Mucosa of descending colon (tissue), 3 donors: Measurements from ENCODE around the gene BIRC2. TPM values are rescaled to one million over a fixed set of nuclear protein-coding genes. Genes with fewer than 3 reads are reported as not detected.
A peak's percentile ranks its signal among the peaks of the same experiment; 100 is the strongest.
"Not testable (repeated sequence)": the region's sequence is repeated elsewhere in the genome, so short reads cannot be mapped to it uniquely, and the experiment has no call there.

Experiments used
- ATAC-seq: fragments of 200-7000 bp; cut with Tn5 transposase; one replicate; pipeline ENCODE4 v1.9.1; 2020; ENCODE audit warnings: mild to moderate bottlenecking, moderate library complexity
- DNase-seq, 3 donors: peaks; one replicate each; pipeline ENCODE4 v3.0.0-alpha.2; 2020
- H3K36me3 ChIP-seq: fragments of 200-600 bp; one replicate; pipeline ENCODE4 v1.8.0; 2021; ENCODE audit warnings: low read depth, mild to moderate bottlenecking
- H3K4me1 ChIP-seq: fragments of 200-600 bp; one replicate; pipeline ENCODE4 v1.8.0; 2021; ENCODE audit warnings: low read depth, mild to moderate bottlenecking
- H3K4me3 ChIP-seq: fragments of 200-600 bp; one replicate; pipeline ENCODE4 v1.8.0; 2021; ENCODE audit warnings: mild to moderate bottlenecking
- H3K9me3 ChIP-seq: fragments of 200-600 bp; one replicate; pipeline ENCODE4 v1.8.0; 2021; ENCODE audit warnings: mild to moderate bottlenecking
- intact Hi-C, 2 donors: fragments of 100-400 bp; cut with DNase I in 1 of 2; cut with micrococcal nuclease in 1 of 2; formaldehyde crosslinking; loops; one replicate each; pipeline versions ENCODE4 v1.11.0 to v1.11.1; 2022; cut with DNase I, micrococcal nuclease
- total RNA-seq, 3 donors: library from RNA; stranded (reverse); fragmentation: NEBNext Ultra II Directional in 2 of 3; extraction: Animal tissue kit (Norgen Biotek cat#: 25700) in 2 of 3; gene quantifications; one replicate each; pipeline versions ENCODE4 v1.2.1 to v1.2.4, GENCODE V29; 2021 to 2023
- TF ChIP-seq, protein P1 (sequence below): fragments of 200-600 bp; IDR thresholded peaks from one replicate; pipeline ENCODE4 v1.8.0; 2022; ENCODE audit warnings: antibody characterized with exemption, mild to moderate bottlenecking
- donor health status: DM: no; HTN: no; CAD: no; lungs with moderate emphysema.
- donor health status: DM: no; HTN: no; CAD: no.
- donor health status: DM: no; HTN: yes; CAD: no.

Gene BIRC2
- total RNA-seq, 3 donors from 2014 or later, result 42.8 to 55.0 (median 45.2) TPM

DNA sequence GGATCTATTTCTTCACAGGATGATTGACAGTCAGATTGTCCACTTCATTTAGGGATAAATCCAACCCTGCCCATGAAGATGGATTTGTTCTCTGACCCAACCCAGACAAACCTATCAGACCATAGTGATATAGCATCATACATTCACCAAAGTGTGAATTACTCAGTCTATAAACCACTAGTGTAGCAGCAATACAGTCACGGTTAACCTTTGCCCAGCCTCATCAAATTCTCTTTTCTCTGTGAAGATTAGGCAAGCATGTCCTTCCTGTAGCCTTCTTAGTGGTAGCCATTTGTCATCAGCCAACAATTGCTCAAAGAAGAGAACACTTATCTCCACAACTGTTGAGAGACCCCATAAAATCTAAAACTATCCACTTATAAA is 14.4 kb upstream of the BIRC2 start:
- Histone ChIP-seq H3K4me3 (no peak overlapping the region), H3K4me1 (no peaks in the 10 kb centered on the region), H3K36me3 (no peaks in the 10 kb centered on the region), H3K9me3 (no peaks in the 10 kb centered on the region)
- ATAC-seq (peak; percentile 91), DNase-seq (no peak)
- TF ChIP-seq, protein P1, sequence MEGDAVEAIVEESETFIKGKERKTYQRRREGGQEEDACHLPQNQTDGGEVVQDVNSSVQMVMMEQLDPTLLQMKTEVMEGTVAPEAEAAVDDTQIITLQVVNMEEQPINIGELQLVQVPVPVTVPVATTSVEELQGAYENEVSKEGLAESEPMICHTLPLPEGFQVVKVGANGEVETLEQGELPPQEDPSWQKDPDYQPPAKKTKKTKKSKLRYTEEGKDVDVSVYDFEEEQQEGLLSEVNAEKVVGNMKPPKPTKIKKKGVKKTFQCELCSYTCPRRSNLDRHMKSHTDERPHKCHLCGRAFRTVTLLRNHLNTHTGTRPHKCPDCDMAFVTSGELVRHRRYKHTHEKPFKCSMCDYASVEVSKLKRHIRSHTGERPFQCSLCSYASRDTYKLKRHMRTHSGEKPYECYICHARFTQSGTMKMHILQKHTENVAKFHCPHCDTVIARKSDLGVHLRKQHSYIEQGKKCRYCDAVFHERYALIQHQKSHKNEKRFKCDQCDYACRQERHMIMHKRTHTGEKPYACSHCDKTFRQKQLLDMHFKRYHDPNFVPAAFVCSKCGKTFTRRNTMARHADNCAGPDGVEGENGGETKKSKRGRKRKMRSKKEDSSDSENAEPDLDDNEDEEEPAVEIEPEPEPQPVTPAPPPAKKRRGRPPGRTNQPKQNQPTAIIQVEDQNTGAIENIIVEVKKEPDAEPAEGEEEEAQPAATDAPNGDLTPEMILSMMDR, result no peak
- intact Hi-C loops, result no loop called here

DNA sequence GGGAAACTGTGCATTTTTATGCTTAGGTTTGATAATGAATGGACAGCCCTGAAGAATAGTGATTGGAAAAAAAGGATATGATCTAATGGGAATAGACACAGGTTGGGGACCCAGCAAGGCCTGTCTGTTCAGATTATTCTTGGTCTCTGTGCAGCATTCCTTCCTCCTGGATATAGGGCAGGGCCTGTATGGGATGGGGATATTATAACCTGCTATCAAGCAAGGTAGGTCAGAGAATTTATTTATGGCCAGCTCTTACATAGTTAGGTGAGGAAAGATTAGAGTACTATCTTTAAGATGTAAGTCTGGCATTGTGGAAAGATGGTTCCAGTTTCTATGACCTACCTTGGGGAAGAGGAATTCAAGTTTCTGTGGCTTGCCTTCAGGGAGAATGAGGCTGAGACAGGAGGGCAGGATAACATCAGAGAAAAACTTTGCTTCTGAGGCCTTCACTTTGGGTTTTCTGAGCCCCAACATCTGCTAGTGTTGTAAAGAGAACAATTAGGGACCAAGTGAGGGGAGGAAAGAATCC is 8.5 kb upstream of the BIRC2 start:
- H3K36me3 ChIP-seq, result no peaks in the 10 kb centered on the region
- no peaks in the 10 kb centered on the region for H3K9me3 ChIP-seq
- intact Hi-C loops, result no loop called here
- H3K4me1 ChIP-seq, result no peaks in the 10 kb centered on the region
- TF ChIP-seq, protein P1, result no peak
- no peak overlapping the region for H3K4me3 ChIP-seq
- no peak for DNase-seq
- ATAC-seq, result no peak

DNA sequence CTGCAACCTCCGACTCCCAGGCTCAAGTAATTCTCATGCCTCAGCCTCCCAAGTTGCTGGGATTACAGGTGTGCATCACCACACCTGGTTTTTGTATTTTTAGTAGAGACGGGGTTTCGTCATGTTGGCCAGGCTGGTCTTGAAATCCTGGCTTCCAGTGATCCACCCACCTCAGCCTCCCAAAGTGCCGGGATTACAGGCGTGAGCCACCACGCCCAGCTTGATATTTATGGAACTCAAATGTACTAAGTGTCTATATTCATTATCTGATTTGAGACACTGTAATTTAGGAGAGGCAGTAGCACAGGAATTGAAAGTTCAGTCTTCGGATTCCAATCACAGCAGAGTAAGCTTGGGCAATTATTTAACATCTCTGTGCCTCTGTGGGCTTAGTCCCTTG is 5.7 kb upstream of the BIRC2 start:
- H3K9me3 ChIP-seq, result not testable (repeated sequence)
- intact Hi-C loops, result loop anchor here (5.0 to 10.0 kb wide), 2 partner anchors 153 to 156 kb away; no protein-coding TSS in a partner anchor

DNA sequence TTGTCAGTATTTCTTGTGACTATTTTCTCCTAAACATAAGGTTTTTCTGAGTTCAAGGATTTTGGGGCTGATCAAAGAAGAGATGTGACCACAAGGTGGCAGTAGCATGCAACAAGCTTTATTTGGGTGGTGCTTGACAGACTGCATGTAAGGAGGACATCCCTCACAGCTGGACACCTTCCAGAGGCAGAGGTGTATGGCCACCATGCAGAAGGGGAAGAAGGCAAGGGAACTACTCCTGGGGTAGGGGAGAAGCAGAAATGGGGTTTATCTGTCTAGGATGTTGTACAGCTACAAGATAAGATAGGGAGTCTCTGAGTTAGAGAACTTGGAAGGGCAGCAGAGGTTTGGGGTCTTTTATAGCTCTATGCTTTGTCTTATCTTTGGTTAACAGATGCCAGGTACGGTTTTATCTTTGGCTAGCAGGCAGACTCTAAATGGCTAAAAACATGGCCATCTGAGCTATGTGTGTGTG is 5.1 kb upstream of the BIRC2 start:
- intact Hi-C loops, result loop anchor here (5.0 to 10.0 kb wide), 2 partner anchors 153 to 155 kb away; no protein-coding TSS in a partner anchor
- Histone ChIP-seq H3K36me3 (no peaks in the 10 kb centered on the region), H3K9me3 (no peaks in the 10 kb centered on the region), H3K4me1 (peaks cover 3% of the 10 kb centered on the region), H3K4me3 (no peak overlapping the region)
- ATAC-seq (peak; percentile 83), DNase-seq (peak in 1 of 3 donors; percentile 94)
- TF ChIP-seq, protein P1, result peak; percentile 63

More for the DNA sequence above, 5.7 kb upstream of the BIRC2 start:
- not testable (repeated sequence) for H3K4me3 ChIP-seq, H3K36me3 ChIP-seq, ATAC-seq, H3K4me1 ChIP-seq, DNase-seq

DNA sequence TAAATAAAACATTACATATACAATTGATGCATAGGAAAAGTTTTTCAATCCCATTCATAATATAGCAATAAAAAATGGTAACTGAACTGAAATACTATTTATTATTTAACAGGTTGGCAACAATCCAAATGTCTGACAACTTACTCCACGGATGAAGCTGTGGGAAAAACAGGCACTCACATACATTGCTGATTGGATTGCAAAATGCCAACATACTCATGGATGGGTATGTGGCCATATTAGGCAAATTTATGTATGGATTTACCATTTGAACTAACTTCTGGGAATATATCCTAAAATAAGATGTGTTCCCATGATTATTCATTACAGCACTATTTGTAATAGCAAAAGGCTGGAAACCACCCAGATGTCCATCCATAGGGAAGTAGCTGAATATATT is 3.2 kb upstream of the BIRC2 start:
- H3K36me3 ChIP-seq, result no peaks in the 10 kb centered on the region
- H3K9me3 ChIP-seq, result no peaks in the 10 kb centered on the region
- TF ChIP-seq, protein P1, result no peak
- no peak overlapping the region for H3K4me3 ChIP-seq
- ATAC-seq (no peak), DNase-seq (no peak)
- H3K4me1 ChIP-seq, result peaks cover 9% of the 10 kb centered on the region
- intact Hi-C loops, result loop anchor here (5.0 to 10.0 kb wide), 2 partner anchors 151 to 153 kb away; no protein-coding TSS in a partner anchor

DNA sequence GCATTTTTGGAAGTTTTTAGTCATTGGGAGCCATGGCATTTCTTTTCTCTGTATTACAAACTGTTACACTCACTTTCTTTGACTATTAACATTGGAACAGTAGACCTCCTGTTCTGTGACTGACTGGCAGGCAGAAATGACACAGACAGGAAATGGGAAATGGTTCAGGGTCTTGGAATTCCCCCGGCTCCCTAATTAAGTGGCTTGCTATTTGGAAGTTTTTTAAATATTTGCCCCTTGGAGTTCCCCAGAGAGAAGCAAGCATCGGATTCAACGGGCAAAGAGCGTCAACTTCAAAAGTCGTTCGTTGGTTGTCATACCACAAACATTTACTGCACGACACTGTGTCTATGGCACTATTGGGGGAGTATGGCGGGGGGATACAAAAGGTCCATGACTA is 1.1 kb upstream of the BIRC2 start:
- H3K36me3 ChIP-seq, result no peaks in the 10 kb centered on the region
- no peak for ATAC-seq
- intact Hi-C loops, result loop anchor here in 1 of 2 donors (10.0 kb wide), 1 partner anchor 149 kb away; no protein-coding TSS in a partner anchor
- no peak for DNase-seq
- no peaks in the 10 kb centered on the region for H3K9me3 ChIP-seq
- TF ChIP-seq, protein P1, result no peak
- no peak overlapping the region for H3K4me3 ChIP-seq
- H3K4me1 ChIP-seq, result peaks cover 12% of the 10 kb centered on the region
